Activated CD4-positive, alpha-beta T cell treated with anti-CD3 and anti-CD28 coated beads, Interleukin-2, Interleukin-4, amounts not matched to agents 100 ng/mL and 50 ng/mL, durations not matched to agents 16 hours and 8 hours (primary cell): ENCODE measurements around the gene TAC4.

Source experiments
- DNase-seq: peaks from one replicate; pipeline ENCODE4 v3.0.0-alpha.2; 2020; ENCODE audit warnings: low spot score

The TAC4 gene, protein sequence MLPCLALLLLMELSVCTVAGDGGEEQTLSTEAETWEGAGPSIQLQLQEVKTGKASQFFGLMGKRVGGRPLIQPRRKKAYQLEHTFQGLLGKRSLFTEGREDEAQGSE

DNA sequence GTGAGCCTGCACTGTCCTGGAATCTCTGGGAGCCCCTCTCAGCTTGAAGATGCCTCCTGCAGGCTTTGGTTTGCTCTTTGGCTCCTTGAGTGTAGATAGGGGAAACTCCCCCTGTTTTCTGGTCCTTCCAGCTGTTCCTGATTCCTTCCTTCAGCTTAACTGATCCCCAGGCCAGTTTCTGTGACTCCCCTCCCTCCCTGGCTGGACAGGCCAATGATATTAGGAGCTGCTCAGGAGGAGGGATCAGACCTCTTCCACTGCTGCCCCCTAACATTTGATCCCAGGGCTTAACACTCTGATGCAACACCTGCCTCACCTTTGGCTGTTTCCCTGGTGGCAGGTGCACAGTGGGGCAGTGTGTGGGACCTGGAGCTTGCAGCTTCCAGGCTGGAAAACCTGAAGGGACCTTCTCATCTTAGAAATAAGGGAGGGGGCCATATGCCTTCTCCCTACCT lies at the start of gene TAC4:
TAC4 (minus strand) TSS at position 51 of the 455 bp plus-strand sequence. CDS start 52 bp downstream, outside the sequence.
- no peak for DNase-seq

DNA sequence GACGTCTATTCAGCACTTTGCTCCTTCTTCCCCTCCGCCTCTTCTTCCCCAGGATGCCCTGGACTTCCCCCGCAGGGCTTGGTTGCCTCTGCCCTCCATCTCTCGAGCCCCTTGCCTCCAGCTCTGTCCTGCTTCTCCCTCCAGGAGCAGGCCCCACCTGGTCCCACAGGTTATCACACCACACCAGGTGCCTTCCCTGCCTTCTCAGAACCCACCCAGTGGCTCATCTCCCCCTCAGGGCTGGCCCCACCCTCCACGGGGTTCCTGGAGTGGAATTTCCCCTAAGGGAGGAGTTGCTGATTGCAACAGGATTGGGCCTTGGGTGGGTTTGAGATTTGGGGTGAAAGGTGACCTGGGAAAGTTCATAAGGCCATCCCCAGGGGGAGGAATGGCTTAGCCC lies 49.0 kb upstream of the TAC4 start:
- DNase-seq, result no peak

DNA sequence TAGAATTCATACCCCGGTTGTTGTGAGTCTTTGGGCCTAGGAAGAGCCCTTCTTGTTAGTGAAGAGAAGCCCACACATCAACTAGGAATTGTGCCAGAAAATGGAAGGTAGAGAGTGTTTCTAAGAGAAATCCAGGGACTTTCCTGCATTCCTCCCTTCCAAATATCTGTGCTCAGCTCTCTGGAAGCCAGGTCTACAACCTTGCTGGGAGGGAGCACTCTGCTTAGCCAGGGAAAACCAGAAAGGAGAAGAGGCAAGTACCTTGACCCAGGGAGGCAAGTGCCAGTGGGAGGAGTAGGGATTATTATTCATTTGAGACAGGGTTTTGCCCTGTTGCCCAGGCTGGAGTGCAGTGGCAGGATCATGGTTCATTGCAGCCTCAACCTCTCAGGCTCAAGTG lies 48.4 kb upstream of the TAC4 start:
- DNase-seq, result no peak

DNA sequence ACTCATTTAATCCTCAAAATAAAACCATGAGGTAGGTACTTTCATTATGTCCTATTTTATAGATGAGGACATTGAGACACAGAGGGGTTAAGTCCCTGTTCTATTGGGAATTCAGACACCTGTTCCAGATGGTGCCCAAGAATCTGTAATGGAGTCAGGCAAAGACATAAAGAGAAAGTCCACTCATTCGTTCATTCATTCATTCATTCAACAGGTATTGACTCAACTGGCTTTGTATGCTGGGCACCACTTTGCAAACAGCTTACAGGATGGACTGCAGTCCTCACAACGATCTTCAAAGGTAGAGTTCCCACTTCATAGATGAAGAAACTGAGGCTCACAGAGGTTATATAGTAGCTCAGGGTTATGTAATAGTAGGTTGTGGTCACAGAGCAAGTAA lies 47.9 kb upstream of the TAC4 start:
- DNase-seq, result no peak

DNA sequence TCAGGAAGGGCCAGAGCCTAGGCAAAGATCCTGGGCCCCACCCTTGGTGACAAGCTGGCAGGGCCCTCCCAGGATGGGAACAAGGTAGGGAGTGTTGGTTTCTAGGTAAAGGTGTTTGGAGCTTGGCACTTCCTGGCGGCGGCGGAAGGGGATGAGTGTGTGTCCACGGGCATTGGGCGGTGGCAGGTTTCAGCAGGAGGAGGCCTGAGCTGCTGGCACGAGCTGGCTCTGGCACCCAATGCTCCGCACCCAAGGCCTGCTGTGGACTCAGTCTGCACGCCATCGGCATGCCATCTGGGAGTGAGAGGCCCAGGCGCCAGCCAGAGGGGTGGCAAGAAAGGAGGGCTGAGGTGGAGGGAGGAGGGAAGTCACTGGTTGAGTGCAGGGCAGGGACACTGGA lies 46.9 kb upstream of the TAC4 start:
- no peak for DNase-seq

DNA sequence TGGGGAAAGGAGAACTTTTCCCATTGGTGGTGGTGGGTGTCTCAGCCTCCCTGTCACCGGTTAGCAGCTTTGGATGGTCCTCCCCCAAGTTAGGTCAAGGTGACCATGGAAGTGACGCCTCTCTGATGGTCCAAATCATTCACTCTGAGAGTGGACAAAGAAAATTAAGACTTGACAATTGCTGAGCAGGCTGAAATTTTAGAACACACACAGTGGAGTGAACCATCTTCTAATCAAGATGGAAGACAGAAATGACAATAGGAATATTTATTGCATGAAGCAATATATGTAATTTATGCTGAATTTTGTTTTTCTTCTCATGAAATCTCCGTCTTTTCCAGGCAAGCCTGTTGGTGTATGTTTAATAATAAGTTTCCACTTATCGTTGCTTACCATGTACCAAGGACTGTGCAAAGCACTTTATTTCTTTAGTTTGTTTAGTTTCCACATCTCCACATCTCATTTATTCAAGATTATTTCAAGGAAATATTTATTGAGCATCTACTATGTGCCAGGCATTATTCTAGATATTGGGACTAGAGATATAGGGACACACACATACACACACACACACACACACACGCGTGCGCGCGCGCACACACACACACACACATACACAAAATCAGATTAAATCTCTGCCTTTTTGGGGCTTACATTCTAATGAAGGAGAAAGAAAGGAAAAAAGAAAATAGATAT lies 44.0 kb upstream of the TAC4 start:
- DNase-seq, result no peak

DNA sequence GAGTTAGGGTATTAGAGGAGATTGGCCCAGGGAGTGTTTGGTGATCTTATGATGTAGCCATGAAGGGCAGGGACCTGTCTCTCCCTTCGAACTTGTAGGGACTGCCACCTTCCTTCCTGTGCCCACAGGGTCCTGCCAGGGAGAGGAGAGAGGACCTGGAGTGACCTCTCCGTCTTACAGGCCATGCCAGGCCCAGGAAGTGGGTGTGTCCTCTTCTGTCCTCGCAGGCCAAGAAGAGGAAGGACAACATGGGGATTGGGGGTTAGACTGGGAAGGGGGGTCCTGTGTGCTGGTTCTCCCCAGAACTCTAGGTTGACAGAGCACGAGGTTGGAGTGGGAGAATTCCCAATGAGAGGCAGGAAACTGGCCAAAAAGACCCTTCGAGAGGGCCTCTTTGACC lies 43.4 kb upstream of the TAC4 start:
- no peak for DNase-seq

DNA sequence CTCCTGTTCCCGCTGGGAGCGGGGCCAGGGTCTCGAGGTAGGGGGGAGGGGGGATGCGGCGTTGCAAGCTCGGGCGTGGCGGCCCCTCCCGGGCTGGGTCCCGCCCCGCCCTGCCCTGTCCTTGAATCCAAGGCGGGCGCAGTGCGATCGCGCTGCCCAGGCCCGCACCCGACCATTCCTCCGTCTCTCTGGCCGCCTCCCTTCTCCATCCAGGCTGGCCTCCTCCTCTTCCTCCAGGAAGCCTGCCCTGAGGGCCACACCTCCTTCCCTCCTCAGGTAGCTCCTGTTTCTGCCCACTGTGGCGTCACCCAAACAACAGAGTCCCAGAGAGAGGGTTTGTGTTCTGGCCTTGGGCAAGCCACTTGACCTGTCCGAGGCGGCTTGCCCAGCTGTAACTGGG lies 43.0 kb upstream of the TAC4 start:
- no peak for DNase-seq

DNA sequence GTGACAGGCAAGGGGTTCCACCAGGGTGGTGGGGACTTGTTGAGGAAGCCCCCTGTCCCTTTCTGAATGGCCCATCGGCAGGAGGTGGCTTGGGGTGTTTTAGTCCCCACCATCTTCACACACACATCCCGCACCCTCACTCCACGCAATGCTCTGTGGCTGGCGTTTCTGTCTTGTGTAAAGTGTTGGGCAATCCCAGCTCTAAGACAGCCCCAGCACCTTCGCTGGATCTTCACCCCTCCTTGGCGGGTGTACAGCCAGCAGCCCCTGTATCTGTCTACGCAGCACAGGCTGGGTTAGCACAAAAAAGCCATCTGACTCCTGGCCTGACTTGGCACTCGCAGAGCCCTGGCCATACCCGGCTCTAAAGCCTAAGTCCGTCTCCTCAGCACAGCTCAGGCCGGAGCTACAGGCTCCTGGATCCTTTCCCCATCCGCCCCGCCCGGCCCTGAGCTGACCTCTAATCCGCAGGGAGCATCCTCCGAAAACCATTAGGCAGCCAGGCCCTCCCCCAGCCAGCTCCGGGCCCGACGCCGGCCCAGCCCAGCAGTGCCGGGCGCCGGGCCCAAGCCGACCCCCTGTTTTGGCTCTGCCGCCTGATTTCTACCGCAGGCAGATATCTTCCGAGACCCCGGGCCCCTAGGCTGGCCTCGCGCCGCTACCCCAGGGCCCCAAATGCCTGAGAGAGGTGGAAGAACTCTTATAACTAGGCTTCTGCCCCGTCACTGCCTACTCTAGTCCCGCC lies 42.4 kb upstream of the TAC4 start:
- no peak for DNase-seq

DNA sequence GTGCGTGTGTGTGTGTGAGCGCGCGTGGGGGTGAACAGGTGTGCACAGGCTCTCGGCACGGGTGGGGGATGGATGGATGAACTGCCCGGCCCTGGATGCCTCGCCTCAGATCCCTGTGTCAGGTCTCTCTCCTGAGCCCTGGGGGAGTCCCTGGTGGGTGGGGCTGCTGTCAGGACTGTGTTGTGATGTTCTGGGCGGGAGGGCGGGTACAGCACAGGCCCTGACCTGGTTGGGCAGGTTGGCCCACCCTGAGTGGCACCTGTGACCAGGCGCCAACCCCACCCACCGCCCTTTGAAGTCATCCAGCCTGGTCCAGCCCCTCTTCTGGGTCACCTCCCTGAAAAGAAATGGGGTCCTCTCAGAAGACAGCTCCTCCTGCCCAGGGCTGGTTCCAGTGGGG lies 41.6 kb upstream of the TAC4 start:
- no peak for DNase-seq

DNA sequence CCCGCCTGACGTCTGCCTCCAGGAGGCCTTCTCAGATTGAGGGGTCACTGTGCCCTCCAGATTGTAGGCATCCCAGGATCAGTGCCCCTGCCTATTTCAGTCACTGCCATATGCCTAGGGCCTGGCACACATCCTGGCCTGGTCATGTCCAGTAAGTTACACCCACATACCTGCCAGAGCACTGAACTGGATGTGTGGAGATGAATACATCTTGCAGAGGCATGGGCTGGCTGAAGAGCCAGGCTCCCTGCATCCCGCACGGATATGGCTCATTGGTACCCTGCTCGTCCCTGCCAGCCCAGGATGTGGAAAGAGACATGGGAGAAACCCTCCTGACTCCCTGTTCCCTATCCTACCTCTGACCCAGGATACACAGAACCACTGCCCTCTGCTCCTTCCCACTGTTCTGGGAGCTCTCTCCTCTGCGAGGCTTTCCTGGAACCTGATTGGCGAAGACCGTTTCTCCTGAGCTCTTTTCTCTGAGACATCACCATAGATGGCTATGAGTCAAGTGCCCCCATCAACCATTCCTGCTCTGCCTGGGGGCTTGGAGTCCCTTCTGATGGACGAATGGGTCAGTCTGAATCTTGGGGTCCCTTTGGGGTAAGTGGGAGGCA lies 40.0 kb upstream of the TAC4 start:
- no peak for DNase-seq

DNA sequence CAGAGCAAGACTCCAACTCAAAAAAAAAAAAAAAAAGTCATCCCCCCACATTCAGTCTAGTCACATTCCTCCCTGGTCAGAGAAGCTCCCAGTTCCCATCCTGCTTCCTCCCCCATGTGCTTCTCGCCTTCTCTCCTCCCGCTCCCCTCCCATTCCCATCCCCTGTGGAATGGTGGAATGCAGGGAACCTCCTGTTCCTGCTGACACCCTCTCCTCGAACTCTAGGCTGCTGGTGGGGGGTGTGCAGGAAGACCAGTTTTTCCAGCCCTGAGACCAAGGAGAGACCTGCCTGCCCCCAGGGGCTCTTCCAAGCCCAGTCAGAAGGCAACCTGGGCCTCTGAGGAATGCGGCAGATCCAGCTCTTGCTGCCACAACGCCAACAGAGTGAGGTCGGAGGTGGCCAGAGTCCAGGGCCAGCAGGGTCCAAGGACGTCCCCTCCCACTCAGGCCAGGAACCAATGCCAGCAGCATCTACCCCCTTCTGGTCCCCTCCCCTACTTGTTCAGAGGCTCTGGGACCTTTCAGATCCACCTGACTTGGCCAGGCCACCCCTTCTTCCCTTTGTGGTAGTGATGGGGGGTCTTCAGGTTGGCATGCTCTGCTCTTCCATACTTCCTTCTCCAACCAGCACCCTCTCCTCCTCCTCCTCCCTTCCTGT lies 39.3 kb upstream of the TAC4 start:
- DNase-seq, result no peak

DNA sequence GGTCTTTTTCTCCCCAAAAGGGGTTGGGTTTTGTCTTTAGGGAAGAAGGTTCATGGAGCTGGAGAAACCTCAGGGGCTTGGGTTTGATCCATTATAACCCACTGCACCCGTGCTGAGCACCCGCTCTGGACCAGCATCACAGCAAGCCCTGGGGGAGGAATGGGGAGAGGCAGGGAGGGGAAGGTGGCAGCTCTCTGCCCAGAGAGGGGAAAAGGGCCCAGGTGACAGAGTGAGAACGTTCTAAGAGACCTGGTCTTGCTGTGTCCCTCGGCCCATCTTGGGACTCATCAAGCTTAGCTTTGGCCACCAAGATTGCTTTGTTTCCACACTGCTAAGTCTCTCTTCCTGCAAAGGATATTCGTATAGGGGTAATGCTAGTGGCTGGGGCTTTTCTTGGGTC lies 38.2 kb upstream of the TAC4 start:
- DNase-seq, result no peak

DNA sequence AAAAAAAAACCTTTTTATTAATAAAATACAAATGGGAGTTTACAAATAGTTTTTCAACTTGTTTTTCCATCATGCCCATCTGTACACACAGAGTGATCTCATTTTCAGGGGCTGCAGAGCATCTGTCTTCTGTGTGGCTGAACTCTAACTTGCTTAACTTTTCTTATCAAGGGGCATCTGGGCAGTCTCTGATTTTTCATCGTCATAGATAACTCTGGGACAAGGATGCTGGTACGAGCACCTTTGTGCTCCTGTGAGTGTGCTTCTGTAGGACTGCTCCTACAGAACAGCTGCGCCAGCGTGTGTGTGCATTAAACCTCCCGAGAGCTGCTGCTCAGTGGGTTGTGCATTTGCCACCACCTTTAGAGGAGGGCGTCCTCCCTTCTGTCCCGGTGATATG lies 34.6 kb upstream of the TAC4 start:
- DNase-seq, result no peak

DNA sequence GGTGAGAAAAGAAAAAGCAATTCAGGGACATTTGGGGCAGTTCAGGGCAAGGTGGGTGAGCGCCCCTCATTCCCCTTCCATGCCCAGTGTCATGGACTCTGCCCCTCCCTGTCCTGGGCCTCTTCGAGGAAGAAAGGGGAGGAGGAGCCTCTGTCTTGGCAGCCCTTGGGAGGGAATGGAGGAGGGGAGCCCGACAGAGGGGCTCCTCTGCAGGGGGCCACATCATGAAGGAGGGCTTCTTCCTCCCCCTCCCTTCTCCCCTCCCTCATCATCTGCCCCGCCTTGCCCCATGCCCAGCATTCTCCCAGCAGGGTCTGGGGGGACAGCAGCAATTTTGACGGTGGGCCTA lies 33.2 kb upstream of the TAC4 start:
- DNase-seq, result no peak

DNA sequence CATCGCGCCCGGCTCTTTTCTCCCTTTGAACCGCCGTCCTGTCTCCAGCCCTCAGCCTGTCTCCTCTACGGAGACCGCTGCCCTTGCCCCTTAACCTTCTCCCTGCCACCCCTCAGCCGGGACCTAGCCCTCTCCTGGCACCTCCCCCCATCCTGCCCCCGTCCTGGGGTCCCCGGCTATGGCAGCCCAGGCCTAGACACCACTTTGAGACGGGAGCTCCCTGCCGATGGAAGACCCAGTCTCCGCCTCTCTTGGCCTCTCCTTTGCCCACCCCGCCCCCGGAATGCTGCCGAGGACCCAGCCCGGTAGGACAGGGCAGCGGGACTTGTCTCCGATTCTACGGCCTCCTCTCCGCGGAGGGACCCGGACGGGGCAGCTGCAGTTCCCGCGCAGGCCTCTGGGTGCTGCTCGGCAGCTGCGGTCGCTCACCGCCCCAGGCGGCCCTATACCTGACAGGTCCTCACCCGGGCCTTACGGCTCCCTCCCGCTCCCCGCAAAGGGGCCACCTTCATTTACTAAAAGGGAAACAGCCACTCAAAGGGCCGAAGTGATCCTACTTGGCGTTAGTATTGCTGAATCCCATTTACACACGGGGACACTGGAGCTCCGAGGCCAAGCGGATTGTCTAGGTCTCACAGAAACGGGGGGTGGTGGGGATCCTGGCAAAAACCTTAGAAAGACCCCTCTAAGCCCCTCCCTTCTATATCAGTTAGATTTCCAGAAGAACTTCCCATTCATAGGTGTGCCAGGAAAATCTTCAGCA lies 32.6 kb upstream of the TAC4 start:
- DNase-seq, result peak; percentile 65

DNA sequence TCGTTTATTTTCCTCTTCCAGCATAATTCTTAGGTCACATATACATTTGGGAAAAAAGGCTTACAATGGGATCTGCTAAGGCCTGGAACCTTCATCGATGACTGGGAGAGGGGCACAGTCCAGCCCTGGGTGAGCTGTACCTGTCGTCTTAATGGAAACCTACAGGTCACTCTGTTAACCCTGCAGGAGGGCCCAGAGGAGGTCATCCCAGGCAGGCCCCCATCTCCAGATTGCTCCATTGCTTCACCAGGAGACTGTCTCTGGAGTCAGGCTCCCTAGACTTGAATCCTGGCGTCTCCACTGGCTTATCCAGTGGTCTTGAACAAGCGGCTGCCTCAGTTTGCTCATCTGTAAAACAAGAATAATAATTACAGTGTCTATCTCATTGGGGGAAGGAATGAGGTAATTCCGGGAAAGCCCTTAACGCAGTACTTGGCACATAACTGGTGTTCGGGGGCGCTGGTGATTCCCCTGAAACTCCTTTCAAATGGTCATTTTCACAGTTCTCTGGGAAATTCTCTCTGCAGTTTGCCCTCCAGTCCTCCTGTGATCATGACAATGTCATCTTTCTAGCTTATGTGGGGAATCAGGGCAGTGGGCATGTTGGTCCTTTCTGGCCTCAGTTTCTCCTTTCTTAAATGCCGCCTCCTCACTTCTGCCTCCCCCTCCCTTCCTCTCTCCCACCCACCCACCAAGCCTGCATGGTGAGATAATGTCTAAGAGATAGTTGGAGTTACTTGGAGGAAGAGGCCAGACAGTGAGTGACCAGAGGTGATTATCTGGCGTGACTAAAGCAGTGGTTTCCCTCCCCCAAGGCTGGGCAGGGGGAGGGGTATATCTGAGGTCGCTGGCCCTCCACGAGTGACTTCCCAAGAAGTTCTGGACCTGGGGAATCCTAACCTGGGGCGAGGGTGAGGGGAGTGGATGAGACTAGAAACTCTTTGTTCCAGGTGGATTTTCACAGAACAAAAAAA lies 31.3 kb upstream of the TAC4 start:
- no peak for DNase-seq

DNA sequence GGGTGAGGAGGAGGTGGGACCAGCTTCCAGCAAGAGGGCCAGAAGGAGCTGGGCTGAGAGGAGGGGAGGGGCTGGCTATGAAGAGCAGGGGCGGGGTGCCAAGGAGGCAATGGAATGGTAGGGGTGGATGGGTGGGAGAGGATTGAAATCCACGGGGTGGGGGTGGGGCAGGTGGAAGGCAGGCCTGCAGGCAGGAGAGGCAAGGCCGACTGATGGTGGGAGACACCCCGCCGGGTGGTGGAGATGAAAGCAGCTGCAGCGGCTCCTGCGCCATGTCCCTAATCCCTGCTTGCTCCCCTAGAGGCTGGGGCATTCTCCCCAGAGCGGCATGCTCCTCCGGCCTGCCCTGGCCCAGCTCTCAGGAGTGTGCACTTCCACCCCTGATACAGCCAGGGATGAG lies 27.8 kb upstream of the TAC4 start:
- no peak for DNase-seq

DNA sequence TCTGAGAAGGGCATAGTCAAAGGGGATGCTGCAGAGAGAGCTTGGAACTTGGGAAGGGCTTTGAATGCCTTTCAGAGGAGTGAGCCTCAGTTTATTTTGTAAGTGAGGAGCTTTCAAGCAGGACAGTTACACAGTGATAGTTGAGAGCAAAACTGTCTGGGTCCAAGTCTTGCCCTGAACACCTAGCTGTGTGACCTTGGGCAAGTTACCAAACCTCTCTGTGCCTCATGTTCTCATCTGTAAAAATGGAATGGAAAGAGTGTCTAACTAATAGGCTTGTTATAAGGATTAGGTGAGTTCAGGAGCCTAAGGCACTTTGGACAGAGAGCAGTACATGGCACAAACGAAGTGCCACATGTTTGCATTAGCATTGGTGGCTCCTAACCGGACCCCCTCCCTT lies 27.0 kb upstream of the TAC4 start:
- DNase-seq, result no peak

DNA sequence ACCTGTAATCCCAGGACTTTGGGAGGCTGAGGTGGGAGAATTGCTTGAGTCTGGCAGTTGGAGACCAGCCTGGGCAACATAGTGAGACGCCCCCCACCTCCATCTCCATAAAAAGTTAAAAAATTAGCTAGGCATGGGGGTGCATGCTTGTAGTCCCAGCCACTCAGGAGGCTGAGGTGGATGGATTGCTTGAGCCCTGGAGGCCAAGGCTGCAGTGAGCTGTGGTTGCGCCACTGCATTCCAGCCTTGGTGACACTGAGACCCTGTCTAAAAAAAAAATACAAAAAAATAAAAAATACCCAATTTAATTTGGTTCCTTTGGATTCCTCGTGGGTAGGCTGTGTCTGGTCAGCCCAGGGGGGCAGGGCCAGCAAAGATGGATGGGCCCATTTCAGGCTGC lies 26.1 kb upstream of the TAC4 start:
- DNase-seq, result no peak

DNA sequence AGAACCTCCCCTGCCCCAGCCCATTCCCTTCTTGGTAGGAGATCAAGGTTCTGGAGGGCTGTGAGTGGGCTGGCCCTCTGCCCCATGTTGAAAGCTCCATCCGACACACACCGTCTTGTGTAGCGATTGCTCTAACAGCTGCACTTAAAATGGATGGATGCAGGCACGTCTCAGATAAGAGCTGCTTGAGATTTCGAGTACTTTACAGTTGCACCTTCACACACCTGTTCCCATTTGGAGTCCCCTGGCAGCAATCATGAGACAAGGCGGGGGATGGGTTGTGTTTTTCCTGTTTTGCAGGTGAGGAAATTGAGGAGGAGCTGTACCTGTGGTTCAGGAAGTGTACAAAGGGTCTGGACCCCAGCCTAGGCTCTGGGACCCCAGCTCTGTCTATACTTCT lies 25.6 kb upstream of the TAC4 start:
- DNase-seq, result no peak
